Measurements from ENCODE around the gene KCNK7.

The KCNK7 gene

DNA sequence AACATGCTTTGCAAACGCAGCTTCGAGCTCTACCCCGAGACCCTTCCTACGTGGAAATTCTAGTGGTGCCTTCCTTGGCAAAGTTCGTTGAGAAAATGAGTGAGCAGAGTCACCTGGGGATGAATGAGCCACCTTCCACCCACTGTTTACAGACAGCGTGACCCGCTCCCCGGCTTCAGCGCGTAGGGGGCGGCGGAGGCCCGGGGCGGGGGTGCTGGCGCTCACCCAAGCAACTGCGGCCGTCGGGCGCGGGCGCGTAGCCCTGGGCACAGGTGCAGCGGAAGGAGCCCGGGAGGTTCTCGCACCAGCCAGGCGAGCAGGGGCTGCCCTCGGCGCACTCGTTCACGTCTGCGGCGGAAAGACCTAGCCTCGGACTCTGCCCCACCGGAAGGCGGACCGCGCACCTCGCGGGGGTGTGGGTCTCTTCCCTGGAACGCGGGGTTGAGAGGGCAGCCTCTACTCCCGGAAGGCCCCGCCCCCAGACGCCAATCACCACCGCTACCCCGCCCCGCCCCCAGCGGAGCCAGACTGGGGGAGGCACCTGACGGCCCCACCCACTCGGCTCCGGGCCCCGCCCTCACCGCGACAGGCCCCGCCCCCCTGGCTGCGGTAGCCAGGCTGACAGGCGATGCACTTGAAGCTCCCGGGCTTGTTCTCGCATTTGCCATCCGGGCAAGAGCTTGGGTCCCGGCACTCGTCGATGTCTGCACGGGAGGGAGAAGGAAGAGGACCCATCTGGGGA lies 49.2 kb downstream of the KCNK7 start:
- peak; percentile 99 for DNase-seq (ENCODE audit: low spot score)
- TF ChIP-seq CTCF (IDR thresholded peaks at IDR 0.05; ENCODE audit: extremely low read depth, missing control alignments), result no peak

GRCh38 chr11:65545853-65546216 lies 49.8 kb downstream of the KCNK7 start:
- TF ChIP-seq CTCF (IDR thresholded peaks at IDR 0.05; ENCODE audit: extremely low read depth, missing control alignments), result no peak
- no peak for DNase-seq (ENCODE audit: low spot score)

Data from GM20000 (cell line).